Measurements from ENCODE around the gene CNKSR3.
"Not testable (repeated sequence)": the region's sequence is repeated elsewhere in the genome, so short reads cannot be mapped to it uniquely, and the experiment has no call there.

The CNKSR3 gene

GRCh38 chr6:154510144-154510905 lies at the start of gene CNKSR3:
Gene CNKSR3 (minus strand): TSS chr6:154510685. CDS start chr6:154510114, 571 bp downstream.
- peak; percentile 96 for DNase-seq

GRCh38 chr6:154558984-154559383 lies 48.5 kb upstream of the CNKSR3 start:
- DNase-seq, result no peak

GRCh38 chr6:154558513-154558912 lies 48.0 kb upstream of the CNKSR3 start:
- no peak for DNase-seq

GRCh38 chr6:154555073-154555677 lies 44.7 kb upstream of the CNKSR3 start:
- no peak for DNase-seq

- no peak for DNase-seq
Measured at GRCh38 chr6:154554491-154554890, 44.0 kb upstream of the CNKSR3 start.

- no peak for DNase-seq
Measured at GRCh38 chr6:154550779-154551178, 40.3 kb upstream of the CNKSR3 start.

GRCh38 chr6:154549179-154549578 lies 38.7 kb upstream of the CNKSR3 start:
- no peak for DNase-seq

- no peak for DNase-seq
Measured at GRCh38 chr6:154548130-154548830, 37.8 kb upstream of the CNKSR3 start.

- no peak for DNase-seq
Measured at GRCh38 chr6:154543628-154544027, 33.1 kb upstream of the CNKSR3 start.

- no peak for DNase-seq
Measured at GRCh38 chr6:154542747-154543146, 32.3 kb upstream of the CNKSR3 start.

GRCh38 chr6:154541837-154542236 lies 31.4 kb upstream of the CNKSR3 start:
- DNase-seq, result not testable (repeated sequence)

- DNase-seq, result no peak
Measured at GRCh38 chr6:154539593-154540269, 29.2 kb upstream of the CNKSR3 start.

GRCh38 chr6:154538640-154539191 lies 28.2 kb upstream of the CNKSR3 start:
- no peak for DNase-seq

- no peak for DNase-seq
Measured at GRCh38 chr6:154537511-154538325, 27.2 kb upstream of the CNKSR3 start.

- no peak for DNase-seq
Measured at GRCh38 chr6:154536999-154537398, 26.5 kb upstream of the CNKSR3 start.

GRCh38 chr6:154536255-154536654 lies 25.8 kb upstream of the CNKSR3 start:
- no peak for DNase-seq

- no peak for DNase-seq
Measured at GRCh38 chr6:154535851-154536250, 25.4 kb upstream of the CNKSR3 start.

GRCh38 chr6:154535147-154535546 lies 24.7 kb upstream of the CNKSR3 start:
- DNase-seq, result no peak

GRCh38 chr6:154534531-154534930 lies 24.0 kb upstream of the CNKSR3 start:
- no peak for DNase-seq

GRCh38 chr6:154532426-154532825 lies 21.9 kb upstream of the CNKSR3 start:
- no peak for DNase-seq

- no peak for DNase-seq
Measured at GRCh38 chr6:154529957-154530356, 19.5 kb upstream of the CNKSR3 start.

- no peak for DNase-seq
Measured at GRCh38 chr6:154528310-154528915, 17.9 kb upstream of the CNKSR3 start.
